Mesothelial cell of epicardium (in vitro differentiated cells): ENCODE data around the gene CACNB4. TPM values are rescaled to one million over a fixed set of nuclear protein-coding genes. Genes with fewer than 3 reads are reported as not detected.

ENCODE experiments used
- DNase-seq, 2 experiments: peaks; one replicate each; pipeline ENCODE4 v3.0.0; 2021; ENCODE audit warnings: low spot score in 2 of 2; ENCODE audit not compliant: unreplicated experiment in 2 of 2
- H3K27ac Mint-ChIP-seq: 2 replicates; pipeline ENCODE4 v1.8.0; 2021; ENCODE audit warnings: mixed read lengths
- H3K27me3 Mint-ChIP-seq: 2 replicates; pipeline ENCODE4 v1.8.0; 2021; ENCODE audit warnings: low read depth, mixed read lengths
- H3K36me3 Mint-ChIP-seq: 2 replicates; pipeline ENCODE4 v1.8.0; 2021; ENCODE audit warnings: mixed read lengths
- H3K4me1 Mint-ChIP-seq: 2 replicates; pipeline ENCODE4 v1.8.0; 2021; ENCODE audit warnings: mixed read lengths
- H3K4me3 Mint-ChIP-seq: 2 replicates; pipeline ENCODE4 v1.8.0; 2021; ENCODE audit warnings: mild to moderate bottlenecking, moderate library complexity, mixed read lengths
- H3K9me3 Mint-ChIP-seq: 2 replicates; pipeline ENCODE4 v1.8.0; 2021; ENCODE audit warnings: mixed read lengths
- CTCF ChIP-seq: fragments of 200-600 bp; sonication (generic); IDR thresholded peaks from one replicate; pipeline ENCODE4 v1.5.0; 2021; ENCODE audit warnings: antibody characterized with exemption; ENCODE audit not compliant: unreplicated experiment
- total RNA-seq: library from RNA; stranded (reverse); gene quantifications from 3 replicates; pipeline ENCODE4 v1.2.1, GENCODE V29; 2021

The CACNB4 gene
- total RNA-seq, 1 donor from 2014 or later, result 4.1 TPM

GRCh38 chr2:151899156-151899555 lies 199.7 kb downstream of the CACNB4 start:
- no peak overlapping the region for H3K27ac Mint-ChIP-seq
- H3K4me3 Mint-ChIP-seq, result no peak overlapping the region
- H3K36me3 Mint-ChIP-seq, result peaks cover 5% of the 10 kb centered on the region
- no peaks in the 10 kb centered on the region for H3K27me3 Mint-ChIP-seq
- H3K9me3 Mint-ChIP-seq, result peaks cover 9% of the 10 kb centered on the region
- no peak for DNase-seq
- H3K4me1 Mint-ChIP-seq, result peaks cover 8% of the 10 kb centered on the region
- TF ChIP-seq CTCF, result no peak

- peaks cover 16% of the 10 kb centered on the region for H3K9me3 Mint-ChIP-seq
- no peak for DNase-seq
- no peak for TF ChIP-seq CTCF
- peaks cover 5% of the 10 kb centered on the region for H3K36me3 Mint-ChIP-seq
- H3K27ac Mint-ChIP-seq, result no peak overlapping the region
- peaks cover 16% of the 10 kb centered on the region for H3K4me1 Mint-ChIP-seq
- no peak overlapping the region for H3K4me3 Mint-ChIP-seq
- H3K27me3 Mint-ChIP-seq, result no peaks in the 10 kb centered on the region
These were observed 207.2 kb downstream of the CACNB4 start for GRCh38 chr2:151891566-151892194.

GRCh38 chr2:151887164-151887563 lies 211.7 kb downstream of the CACNB4 start:
- peaks cover 11% of the 10 kb centered on the region for H3K4me1 Mint-ChIP-seq
- H3K4me3 Mint-ChIP-seq, result no peak overlapping the region
- DNase-seq, result no peak
- no peaks in the 10 kb centered on the region for H3K36me3 Mint-ChIP-seq
- no peaks in the 10 kb centered on the region for H3K9me3 Mint-ChIP-seq
- no peak for TF ChIP-seq CTCF
- H3K27me3 Mint-ChIP-seq, result no peaks in the 10 kb centered on the region
- no peak overlapping the region for H3K27ac Mint-ChIP-seq

GRCh38 chr2:151886241-151886640 lies 212.6 kb downstream of the CACNB4 start:
- Mint-ChIP-seq H3K4me1 (peaks cover 2% of the 10 kb centered on the region), H3K36me3 (no peaks in the 10 kb centered on the region), H3K9me3 (no peaks in the 10 kb centered on the region), H3K27ac (no peak overlapping the region), H3K27me3 (no peaks in the 10 kb centered on the region), H3K4me3 (no peak overlapping the region)
- TF ChIP-seq CTCF, result no peak
- DNase-seq, result no peak

GRCh38 chr2:151882786-151883445 lies 215.9 kb downstream of the CACNB4 start:
- Mint-ChIP-seq H3K27me3 (no peaks in the 10 kb centered on the region), H3K4me3 (no peak overlapping the region), H3K9me3 (no peaks in the 10 kb centered on the region), H3K4me1 (no peaks in the 10 kb centered on the region), H3K27ac (no peak overlapping the region), H3K36me3 (no peaks in the 10 kb centered on the region)
- no peak for DNase-seq
- no peak for TF ChIP-seq CTCF
